Prostate gland (tissue), 2 donors: ENCODE results near the gene KRT77.

ENCODE experiments used
- CTCF ChIP-seq, 4 experiments: fragments of 200-600 bp in 2 of 4; fragments of 450-650 bp in 2 of 4; sonication (generic) in 2 of 4; IDR thresholded peaks; 1 replicate in 3 of 4; 2 replicates in 1 of 4; pipeline ENCODE4 v1.5.1; 2016 to 2019; ENCODE audit warnings: antibody characterized with exemption in 4 of 4, mild to moderate bottlenecking in 2 of 4, moderate library complexity in 2 of 4
- POLR2AphosphoS5 ChIP-seq: sonication (generic); formaldehyde crosslinking; IDR thresholded peaks from one replicate; pipeline ENCODE4 v1.6.1; 2017; ENCODE audit warnings: antibody characterized with exemption

- TF ChIP-seq CTCF (IDR thresholded peaks at IDR 0.05) (no peak), POLR2AphosphoS5 (no peak)
Observed at GRCh38 chr12:52686756-52687487, 16.4 kb downstream of the KRT77 start.
